H9 (cell line): ENCODE results near the gene SEC22A. TPM values are rescaled to one million over a fixed set of nuclear protein-coding genes. Genes with fewer than 3 reads are reported as not detected.

Experiments used
- DNase-seq: peaks from one replicate; pipeline ENCODE4 v3.0.0-alpha.2; 2017
- H2AFZ ChIP-seq: one replicate; pipeline ENCODE4 v1.6.1; 2013; ENCODE audit warnings: mild to moderate bottlenecking, low read length, control low read depth, moderate library complexity
- H2AK5ac ChIP-seq: 2 replicates; pipeline ENCODE4 v1.6.1; 2013; ENCODE audit warnings: low read length, control low read depth, mixed read lengths; ENCODE audit not compliant: insufficient read length
- H2BK120ac ChIP-seq: one replicate; pipeline ENCODE4 v1.6.1; 2013; ENCODE audit warnings: low read depth, mild to moderate bottlenecking, low read length, control low read depth, inconsistent platforms; ENCODE audit not compliant: poor library complexity, severe bottlenecking
- H2BK12ac ChIP-seq: 2 replicates; pipeline ENCODE4 v1.6.1; 2013; ENCODE audit warnings: low read length, control low read depth, mixed read lengths, low read depth; ENCODE audit not compliant: insufficient read length
- H2BK15ac ChIP-seq: 2 replicates; pipeline ENCODE4 v1.6.1; 2013; ENCODE audit warnings: low read depth, low read length, control low read depth
- H2BK20ac ChIP-seq: one replicate; pipeline ENCODE4 v1.6.1; 2013; ENCODE audit warnings: low read depth, mild to moderate bottlenecking, low read length, control low read depth, inconsistent platforms; ENCODE audit not compliant: poor library complexity, severe bottlenecking
- H2BK5ac ChIP-seq: 2 replicates; pipeline ENCODE4 v1.6.1; 2013; ENCODE audit warnings: low read length, control low read depth, mixed read lengths; ENCODE audit not compliant: insufficient read length
- H3K14ac ChIP-seq: 2 replicates; pipeline ENCODE4 v1.6.1; 2013; ENCODE audit warnings: low read length, control low read depth; ENCODE audit not compliant: insufficient read depth
- H3K18ac ChIP-seq: 2 replicates; pipeline ENCODE4 v1.6.1; 2013; ENCODE audit warnings: low read depth, mild to moderate bottlenecking, mixed read lengths, low read length, control low read depth; ENCODE audit not compliant: insufficient read length
- H3K23ac ChIP-seq: 2 replicates; pipeline ENCODE4 v1.6.1; 2013; ENCODE audit warnings: low read length, control low read depth, mixed read lengths, low read depth; ENCODE audit not compliant: insufficient read length
- H3K23me2 ChIP-seq: 2 replicates; pipeline ENCODE4 v1.6.1; 2013; ENCODE audit warnings: low read depth, mild to moderate bottlenecking, mixed read lengths, low read length, control low read depth; ENCODE audit not compliant: insufficient read length, poor library complexity, severe bottlenecking
- H3K27ac ChIP-seq: 2 replicates; pipeline ENCODE4 v1.5.1; 2013; ENCODE audit warnings: low read length, control low read depth, mixed read lengths, low read depth; ENCODE audit not compliant: insufficient read length
- H3K27me3 ChIP-seq: 2 replicates; pipeline ENCODE4 v1.6.1; 2013; ENCODE audit warnings: low read length, control low read depth, inconsistent platforms; ENCODE audit not compliant: insufficient read depth
- H3K4ac ChIP-seq: 2 replicates; pipeline ENCODE4 v1.6.1; 2013; ENCODE audit warnings: low read depth, mild to moderate bottlenecking, control low read depth, inconsistent platforms, low read length, moderate library complexity
- H3K4me1 ChIP-seq: 2 replicates; pipeline ENCODE4 v1.6.1; 2013; ENCODE audit warnings: low read length, control low read depth, inconsistent platforms; ENCODE audit not compliant: insufficient read depth
- H3K4me2 ChIP-seq: 2 replicates; pipeline ENCODE4 v1.6.1; 2013; ENCODE audit warnings: low read length, control low read depth, mixed read lengths; ENCODE audit not compliant: insufficient read length, insufficient read depth
- H3K56ac ChIP-seq: 2 replicates; pipeline ENCODE4 v1.6.1; 2013; ENCODE audit warnings: low read depth, mild to moderate bottlenecking, mixed read lengths, low read length, control low read depth; ENCODE audit not compliant: insufficient read length
- H3K79me1 ChIP-seq: 2 replicates; pipeline ENCODE4 v1.6.1; 2013; ENCODE audit warnings: low read depth, mild to moderate bottlenecking, moderate library complexity, low read length, control low read depth, inconsistent platforms; ENCODE audit not compliant: insufficient read depth, poor library complexity, severe bottlenecking
- H3K79me2 ChIP-seq: 2 replicates; pipeline ENCODE4 v1.6.1; 2013; ENCODE audit warnings: low read length, control low read depth, inconsistent platforms; ENCODE audit not compliant: insufficient read depth
- H3K9ac ChIP-seq: 2 replicates; pipeline ENCODE4 v1.6.1; 2013; ENCODE audit warnings: low read length, control low read depth, mixed read lengths; ENCODE audit not compliant: insufficient read length; ENCODE audit errors: extremely low read depth
- H3K9me3 ChIP-seq: one replicate; pipeline ENCODE4 v1.6.1; 2013; ENCODE audit warnings: low read depth, low read length, inconsistent platforms; ENCODE audit not compliant: control insufficient read depth
- H3T11ph ChIP-seq: one replicate; pipeline ENCODE4 v1.6.1; 2013; ENCODE audit warnings: mild to moderate bottlenecking, low read length, control low read depth, inconsistent platforms
- H4K20me1 ChIP-seq: one replicate; pipeline ENCODE4 v1.6.1; 2013; ENCODE audit not compliant: control insufficient read depth, insufficient read length, insufficient read depth
- H4K5ac ChIP-seq: 2 replicates; pipeline ENCODE4 v1.6.1; 2013; ENCODE audit warnings: low read depth, mild to moderate bottlenecking, mixed read lengths, low read length, control low read depth; ENCODE audit not compliant: insufficient read length
- H4K8ac ChIP-seq: replicated peaks from 2 replicates; pipeline ENCODE4 v1.6.1; 2013; ENCODE audit warnings: low read length, control low read depth, mixed read lengths, low read depth; ENCODE audit not compliant: insufficient read length
- H4K91ac ChIP-seq: 2 replicates; pipeline ENCODE4 v1.6.1; 2013; ENCODE audit warnings: low read depth, mild to moderate bottlenecking, moderate library complexity, mixed read lengths, low read length, control low read depth; ENCODE audit not compliant: insufficient read length
- H3K27ac Mint-ChIP-seq, 3 experiments: 2 replicates in 2 of 3; 3 replicates in 1 of 3; pipeline ENCODE4 v1.8.0; 2020 to 2021; ENCODE audit warnings: mixed read lengths in 3 of 3, mild to moderate bottlenecking in 1 of 3, moderate library complexity in 1 of 3
- H3K27me3 Mint-ChIP-seq: 2 replicates; pipeline ENCODE4 v1.8.0; 2021; ENCODE audit warnings: low read depth, mild to moderate bottlenecking, moderate library complexity, mixed read lengths
- H3K36me3 Mint-ChIP-seq, 3 experiments: 2 replicates in 2 of 3; 3 replicates in 1 of 3; pipeline ENCODE4 v1.8.0; 2020 to 2021; ENCODE audit warnings: low read depth in 3 of 3, mixed read lengths in 3 of 3; ENCODE audit not compliant: insufficient read depth in 1 of 3
- H3K4me1 Mint-ChIP-seq, 2 experiments: 2 replicates each; pipeline ENCODE4 v1.8.0; 2020; ENCODE audit warnings: mixed read lengths in 2 of 2
- H3K4me3 Mint-ChIP-seq, 2 experiments: 2 replicates in 1 of 2; 3 replicates in 1 of 2; pipeline ENCODE4 v1.8.0; 2020 to 2021; ENCODE audit warnings: mild to moderate bottlenecking in 2 of 2, mixed read lengths in 2 of 2, moderate library complexity in 1 of 2
- H3K9me3 Mint-ChIP-seq, 2 experiments: 2 replicates in 1 of 2; 3 replicates in 1 of 2; pipeline ENCODE4 v1.8.0; 2020; ENCODE audit warnings: mild to moderate bottlenecking in 2 of 2, mixed read lengths in 2 of 2, moderate library complexity in 1 of 2
- WGBS: extraction: QIAGEN DNeasy Blood & Tissue Kit; methylation state at CpG from one replicate; pipeline ENCODE4 v1.1.7; 2013; ENCODE audit warnings: missing lambda C conversion rate, low lambda C conversion rate, mixed read lengths; ENCODE audit not compliant: insufficient read length; ENCODE audit errors: extremely low coverage; 5-methylcytosine and 5-hydroxymethylcytosine counted together
- total RNA-seq: library from RNA; stranded (reverse); gene quantifications from 2 replicates; pipeline ENCODE4 v1.2.1, GENCODE V29; 2021
- TF ChIP-seq, protein P1 (sequence below): fragments of 200-600 bp; sonication (generic); conservative IDR thresholded peaks from 3 replicates; pipeline ENCODE4 v1.8.0; 2021; ENCODE audit warnings: antibody characterized with exemption, mild to moderate bottlenecking

The SEC22A gene
- total RNA-seq, 1 experiment from 2014 or later = 9.9 TPM

DNA sequence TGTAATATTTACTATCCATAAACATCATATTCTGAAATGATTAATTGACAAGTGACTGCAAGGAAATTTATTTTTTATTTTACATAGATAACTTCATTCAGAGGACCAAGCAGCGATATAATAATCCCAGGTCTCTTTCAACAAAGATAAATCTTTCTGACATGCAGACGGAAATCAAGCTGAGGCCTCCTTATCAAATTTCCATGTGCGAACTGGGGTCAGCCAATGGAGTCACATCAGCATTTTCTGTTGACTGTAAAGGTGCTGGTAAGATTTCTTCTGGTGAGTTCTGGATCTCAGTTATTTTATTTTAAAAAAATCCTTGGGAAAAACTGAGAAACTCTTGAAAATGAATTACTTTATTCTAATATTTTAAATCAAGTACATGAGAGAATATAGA lies 23.3 kb downstream of the SEC22A start:
- Histone ChIP-seq H3K4ac (no peak overlapping the region), H3K79me2 (no peaks in the 10 kb centered on the region), H4K91ac (no peak overlapping the region), H4K5ac (no peak overlapping the region), H4K8ac (no peak overlapping the region), H3K79me1 (peaks cover 2% of the 10 kb centered on the region), H2BK5ac (no peak overlapping the region), H3T11ph (no peak overlapping the region), H2AK5ac (no peak overlapping the region), H3K23ac (no peak overlapping the region), H3K4me2 (no peak overlapping the region), H3K23me2 (no peaks in the 10 kb centered on the region), H3K27ac (no peak overlapping the region), H4K20me1 (no peaks in the 10 kb centered on the region), H2BK12ac (no peak overlapping the region), H2BK120ac (no peak overlapping the region), H3K4me1 (no peaks in the 10 kb centered on the region), H2BK15ac (no peak overlapping the region), H2BK20ac (no peak overlapping the region), H2AFZ (no peak overlapping the region), H3K9me3 (no peaks in the 10 kb centered on the region), H3K56ac (no peak overlapping the region), H3K18ac (no peak overlapping the region), H3K9ac (no peak overlapping the region), H3K14ac (no peak overlapping the region), H3K27me3 (no peaks in the 10 kb centered on the region)
- TF ChIP-seq, protein P1, sequence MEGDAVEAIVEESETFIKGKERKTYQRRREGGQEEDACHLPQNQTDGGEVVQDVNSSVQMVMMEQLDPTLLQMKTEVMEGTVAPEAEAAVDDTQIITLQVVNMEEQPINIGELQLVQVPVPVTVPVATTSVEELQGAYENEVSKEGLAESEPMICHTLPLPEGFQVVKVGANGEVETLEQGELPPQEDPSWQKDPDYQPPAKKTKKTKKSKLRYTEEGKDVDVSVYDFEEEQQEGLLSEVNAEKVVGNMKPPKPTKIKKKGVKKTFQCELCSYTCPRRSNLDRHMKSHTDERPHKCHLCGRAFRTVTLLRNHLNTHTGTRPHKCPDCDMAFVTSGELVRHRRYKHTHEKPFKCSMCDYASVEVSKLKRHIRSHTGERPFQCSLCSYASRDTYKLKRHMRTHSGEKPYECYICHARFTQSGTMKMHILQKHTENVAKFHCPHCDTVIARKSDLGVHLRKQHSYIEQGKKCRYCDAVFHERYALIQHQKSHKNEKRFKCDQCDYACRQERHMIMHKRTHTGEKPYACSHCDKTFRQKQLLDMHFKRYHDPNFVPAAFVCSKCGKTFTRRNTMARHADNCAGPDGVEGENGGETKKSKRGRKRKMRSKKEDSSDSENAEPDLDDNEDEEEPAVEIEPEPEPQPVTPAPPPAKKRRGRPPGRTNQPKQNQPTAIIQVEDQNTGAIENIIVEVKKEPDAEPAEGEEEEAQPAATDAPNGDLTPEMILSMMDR = no peak
- no CpG with 5 or more reads among the region's 3 CpGs for WGBS
- Mint-ChIP-seq H3K4me3 (no peak overlapping the region), H3K27ac (no peak overlapping the region), H3K4me1 (no peaks in the 10 kb centered on the region), H3K9me3 (peaks cover 21 to 22% of the 10 kb centered on the region in 2 experiments), H3K27me3 (no peaks in the 10 kb centered on the region), H3K36me3 (peaks cover 26 to 40% (median 36%) of the 10 kb centered on the region in 3 experiments)
- DNase-seq = no peak
